GM03348 (cell line): ENCODE results near the gene NBPF6.
A peak's percentile ranks its signal among the peaks of the same experiment; 100 is the strongest.
"Not testable (repeated sequence)": the region's sequence is repeated elsewhere in the genome, so short reads cannot be mapped to it uniquely, and the experiment has no call there.

Experiments used
- DNase-seq: peaks from one replicate; pipeline ENCODE4 v3.0.0; 2012; ENCODE audit warnings: low spot score

NBPF6 gene

GRCh38 chr1:108450043-108450442, at the start of gene NBPF6:
Gene NBPF6 (plus strand): TSS chr1:108450343. CDS start chr1:108450602, 259 bp downstream.
- DNase-seq = not testable (repeated sequence)

DNA sequence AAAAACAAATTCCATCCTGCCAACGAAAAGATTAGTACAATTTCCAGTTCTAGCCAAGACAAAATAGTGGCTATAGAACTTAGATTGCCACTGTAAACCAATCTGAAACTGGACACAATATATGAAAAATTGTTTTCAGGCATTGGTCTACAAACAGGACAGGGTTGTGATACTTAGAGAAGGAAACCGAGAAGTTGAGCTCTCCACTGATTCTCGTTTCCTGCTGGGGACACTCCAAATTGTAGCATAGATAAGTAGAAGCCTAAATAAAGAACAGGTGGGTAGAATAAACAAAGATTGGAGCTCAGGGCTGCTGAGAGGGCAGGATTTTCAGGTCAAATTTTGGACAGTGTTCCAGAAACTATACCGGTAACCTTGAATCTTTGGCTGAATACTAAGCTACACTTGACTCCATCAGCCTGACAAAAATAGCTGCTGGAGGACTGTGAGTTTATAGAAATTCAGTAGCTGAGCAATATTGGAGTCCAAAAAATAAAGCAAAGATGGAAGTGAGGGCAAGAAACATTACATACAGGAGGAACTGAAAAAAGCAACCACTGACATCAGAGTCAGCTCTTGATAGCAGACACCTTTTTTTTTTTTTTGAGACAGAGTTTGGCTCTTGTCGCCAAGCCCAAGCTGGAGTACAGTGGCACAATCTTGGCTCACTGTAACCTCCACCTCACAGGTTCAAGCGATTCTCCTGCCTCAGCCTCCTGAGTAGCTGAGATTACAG, 38.9 kb upstream of the NBPF6 start:
- DNase-seq = not testable (repeated sequence)

GRCh38 chr1:108420129-108420528, 30.0 kb upstream of the NBPF6 start:
- DNase-seq = not testable (repeated sequence)

DNA sequence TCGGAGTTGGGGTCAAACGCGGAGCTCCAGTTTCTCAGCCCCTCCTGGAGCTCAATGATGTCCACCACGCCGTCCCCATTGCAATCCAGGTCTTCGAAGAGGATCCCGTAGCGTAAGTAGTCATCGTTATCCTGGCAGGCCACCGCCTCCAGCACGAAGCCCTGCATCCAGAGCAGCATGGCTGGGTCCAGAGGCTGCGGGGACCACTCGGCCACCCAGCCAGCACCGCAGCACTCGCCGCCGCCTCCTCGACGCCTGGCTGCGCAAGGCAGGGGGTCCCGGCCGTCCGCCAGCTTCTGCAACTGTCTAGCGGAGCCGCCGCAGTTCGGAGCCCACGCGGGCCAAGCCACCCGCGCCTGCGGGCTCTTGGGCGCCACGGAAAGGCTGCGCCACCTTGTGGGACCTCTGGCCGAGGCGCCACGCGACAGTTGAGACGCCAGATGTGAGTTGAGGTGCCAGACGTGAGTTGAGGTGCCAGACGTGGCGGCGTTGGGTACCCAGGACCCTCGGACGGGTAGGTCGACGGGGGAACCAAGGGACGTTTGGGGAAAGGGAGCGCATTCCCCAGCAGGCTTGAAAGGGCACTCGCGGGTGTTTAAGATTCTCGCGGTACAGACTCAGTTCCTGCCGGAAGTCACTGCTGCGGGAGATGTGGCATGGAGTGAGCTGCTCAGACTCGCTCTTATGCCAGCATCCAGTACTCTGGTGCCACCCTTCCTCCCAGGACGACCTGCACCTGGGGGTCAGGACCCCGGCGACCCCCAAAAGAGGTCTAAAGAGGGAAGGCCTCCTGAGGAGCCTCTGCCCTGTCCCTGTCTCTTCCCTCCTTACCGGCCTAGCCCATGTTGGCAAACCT, 28.9 kb upstream of the NBPF6 start:
- not testable (repeated sequence) for DNase-seq

DNA sequence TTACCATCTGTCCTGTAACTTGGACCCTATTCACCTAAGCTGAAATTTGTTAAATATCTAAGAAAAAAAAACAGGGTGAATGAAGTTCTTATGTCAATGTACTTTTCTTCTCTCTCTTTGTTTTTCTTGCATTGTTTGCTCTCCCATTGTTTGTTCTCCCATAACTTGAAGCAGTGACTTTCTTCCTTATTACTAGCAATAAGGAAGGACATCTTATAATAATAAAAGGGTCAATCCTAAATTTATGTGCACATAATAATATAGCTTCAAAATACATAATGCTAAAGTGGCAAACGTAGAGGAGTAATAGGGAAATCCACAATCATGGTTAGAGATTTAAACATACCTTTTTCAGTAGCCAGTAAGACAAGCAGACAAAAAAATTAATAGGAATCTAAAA, 23.3 kb upstream of the NBPF6 start:
- DNase-seq = not testable (repeated sequence)

DNA sequence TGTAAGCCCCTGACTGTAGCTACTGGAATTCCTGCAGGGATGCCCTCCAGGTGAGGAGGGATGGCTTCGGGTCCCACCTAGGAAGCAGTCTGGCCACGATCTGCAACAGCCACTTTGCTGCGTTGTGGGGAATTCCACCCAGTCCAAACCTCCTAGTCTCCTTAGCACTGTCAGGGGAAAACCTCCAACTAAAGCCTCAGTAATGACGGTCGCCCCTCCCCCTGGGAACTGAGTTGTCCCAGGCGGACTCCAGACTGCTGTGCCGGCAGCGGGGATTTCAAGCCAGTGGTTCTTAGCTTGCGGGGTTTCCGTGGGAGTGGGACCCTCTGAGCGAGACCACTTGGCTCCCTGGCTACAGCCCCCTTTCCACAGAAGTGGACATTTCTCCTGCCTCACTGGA, 18.1 kb upstream of the NBPF6 start:
- DNase-seq = not testable (repeated sequence)

GRCh38 chr1:108433404-108433803, 16.7 kb upstream of the NBPF6 start:
- DNase-seq = not testable (repeated sequence)

- DNase-seq = not testable (repeated sequence)
Observed at GRCh38 chr1:108438536-108438935, 11.6 kb upstream of the NBPF6 start.

DNA sequence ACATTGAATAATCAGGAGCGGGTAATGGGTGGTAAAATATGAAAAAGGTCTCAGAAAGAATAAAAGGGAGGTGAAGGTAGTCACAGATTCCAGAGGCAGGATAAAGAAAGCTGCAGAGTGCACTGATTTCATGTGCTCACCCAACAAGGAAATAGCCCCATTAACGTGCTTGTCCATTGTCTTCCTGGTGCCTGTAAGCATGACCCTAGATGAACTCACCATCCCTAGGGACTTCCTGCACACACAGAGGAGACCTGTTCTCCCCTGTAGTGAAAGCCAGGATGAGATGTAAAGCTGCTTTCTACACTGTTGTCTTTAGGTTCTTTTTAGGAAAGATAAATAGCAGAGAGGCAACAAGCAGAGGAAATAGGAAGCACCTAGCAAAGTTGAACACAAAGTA, 4.4 kb downstream of the NBPF6 start:
- not testable (repeated sequence) for DNase-seq

DNA sequence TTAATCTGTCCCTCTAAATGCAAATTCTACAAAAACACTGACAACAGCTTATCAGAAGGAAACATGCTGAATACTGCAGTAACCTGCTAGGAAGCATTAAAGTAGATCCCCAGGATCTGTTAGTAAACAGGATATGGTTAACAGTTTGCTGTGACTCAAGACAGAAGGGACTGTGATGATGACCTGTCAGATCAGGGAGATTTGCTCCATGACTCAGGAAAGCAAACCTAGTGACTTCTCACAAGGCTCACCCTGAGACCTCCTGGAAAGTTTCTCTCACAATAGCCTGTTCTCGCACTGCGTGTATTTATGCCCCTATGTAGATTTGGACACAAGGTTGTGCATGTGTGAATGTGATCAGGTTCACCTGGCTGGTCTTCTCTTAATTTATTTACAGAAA, 8.5 kb downstream of the NBPF6 start:
- DNase-seq = not testable (repeated sequence)

- not testable (repeated sequence) for DNase-seq
Observed at GRCh38 chr1:108461758-108462157, 11.6 kb downstream of the NBPF6 start.

DNA sequence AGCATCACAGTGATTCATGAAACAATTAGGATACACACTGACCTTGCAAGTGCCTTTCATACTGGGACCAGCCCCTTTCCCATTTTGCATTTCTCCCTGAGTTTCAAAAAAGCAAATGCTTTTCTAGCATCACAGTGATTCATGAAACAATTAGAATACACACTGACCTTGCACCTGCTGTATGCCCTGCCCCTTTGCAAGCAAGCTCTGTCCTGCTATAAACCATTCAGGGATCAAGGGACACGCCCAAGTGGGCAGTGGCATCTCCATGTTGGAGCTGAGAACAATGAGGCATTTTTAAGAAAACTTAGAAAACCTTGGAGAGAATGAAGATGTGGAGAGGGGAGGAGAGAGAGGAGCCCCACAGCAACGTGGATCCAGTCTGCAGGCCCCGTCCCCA, 13.8 kb downstream of the NBPF6 start:
- not testable (repeated sequence) for DNase-seq

DNA sequence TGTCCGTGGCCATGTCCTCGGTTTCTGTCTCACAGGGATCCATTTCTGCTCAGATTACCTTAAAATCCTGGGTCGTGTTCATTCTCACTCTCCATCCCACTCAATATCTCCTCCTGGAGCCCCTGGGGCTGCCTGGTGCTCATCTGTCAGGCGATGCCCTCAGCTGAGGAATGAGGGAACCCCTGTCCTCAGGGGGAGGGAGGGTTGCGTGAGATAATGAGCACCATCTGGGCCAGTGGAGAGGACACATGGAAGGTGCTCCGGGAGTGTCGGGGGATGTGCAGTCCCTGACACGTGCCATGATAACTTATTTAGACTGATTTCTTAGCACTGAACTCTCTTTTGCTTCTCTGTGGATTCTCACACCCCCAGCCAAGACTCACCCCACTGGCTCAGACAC, 16.0 kb downstream of the NBPF6 start:
- not testable (repeated sequence) for DNase-seq

GRCh38 chr1:108467155-108467554, 17.0 kb downstream of the NBPF6 start:
- not testable (repeated sequence) for DNase-seq

GRCh38 chr1:108470750-108471149, 20.6 kb downstream of the NBPF6 start:
- not testable (repeated sequence) for DNase-seq

GRCh38 chr1:108474516-108474915, 24.4 kb downstream of the NBPF6 start:
- DNase-seq = not testable (repeated sequence)

DNA sequence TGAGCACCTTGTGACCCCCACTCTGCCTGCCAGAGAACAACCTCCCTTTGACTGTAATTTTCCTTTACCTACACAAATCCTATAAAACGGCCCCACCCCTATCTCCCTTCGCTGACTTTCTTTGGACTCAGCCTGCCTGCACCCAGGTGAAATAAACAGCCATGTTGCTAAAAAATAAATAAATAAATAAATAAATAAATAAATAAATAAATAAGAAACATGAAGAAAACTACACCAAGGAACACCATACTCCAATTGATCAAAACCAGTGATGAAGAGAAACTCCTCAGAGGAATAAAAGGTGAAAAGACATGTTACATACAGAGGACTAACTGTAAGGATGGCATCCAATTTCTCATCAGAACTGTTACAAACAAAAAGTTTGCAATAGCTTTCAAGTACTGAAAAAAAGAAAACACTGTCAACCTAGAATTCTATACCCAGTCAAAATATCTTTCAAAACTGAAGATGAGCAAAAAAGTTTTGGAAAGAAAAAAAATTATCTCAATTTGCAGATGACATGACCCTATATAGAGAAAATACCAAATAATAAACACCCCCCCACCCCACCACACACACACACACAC, 28.4 kb downstream of the NBPF6 start:
- no peak for DNase-seq

DNA sequence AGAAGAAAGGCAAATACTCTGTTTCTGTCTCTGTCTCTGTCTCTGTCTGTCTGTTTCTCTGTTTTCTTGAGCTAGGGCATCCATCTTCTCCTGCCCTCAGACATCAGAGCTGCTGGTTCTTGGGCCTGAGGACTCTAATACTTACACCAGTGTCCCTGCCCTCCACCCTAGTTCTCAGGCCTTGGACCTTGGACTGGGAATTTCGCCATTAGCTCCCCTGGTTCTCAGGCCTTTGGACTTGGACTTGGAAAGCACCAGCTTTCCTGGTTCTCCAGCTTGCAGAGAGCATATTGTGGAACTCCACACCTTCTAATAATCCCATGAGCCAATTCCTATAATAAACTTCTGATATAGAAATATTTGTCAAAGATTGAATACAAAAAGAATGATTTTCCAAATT, 32.6 kb downstream of the NBPF6 start:
- DNase-seq = no peak

DNA sequence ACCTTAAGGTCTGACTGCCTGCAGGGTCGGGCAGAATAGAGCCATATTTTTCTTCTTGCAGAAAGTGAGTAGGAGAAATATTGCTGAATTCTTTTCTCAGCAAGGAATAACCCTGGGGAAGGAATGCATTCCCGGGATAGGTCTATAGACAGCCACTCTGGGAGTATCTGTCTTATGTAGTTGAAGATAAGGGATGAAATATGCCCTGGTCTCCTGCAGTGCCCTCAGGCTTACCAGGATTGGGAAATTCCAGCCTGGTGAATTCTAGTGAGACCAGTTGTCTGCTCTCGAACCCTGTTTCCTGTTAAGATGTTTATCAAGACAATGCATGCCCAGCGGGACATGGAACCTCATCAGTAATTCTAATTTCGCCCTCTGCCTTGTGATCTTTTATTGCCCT, 35.8 kb downstream of the NBPF6 start:
- not testable (repeated sequence) for DNase-seq

DNA sequence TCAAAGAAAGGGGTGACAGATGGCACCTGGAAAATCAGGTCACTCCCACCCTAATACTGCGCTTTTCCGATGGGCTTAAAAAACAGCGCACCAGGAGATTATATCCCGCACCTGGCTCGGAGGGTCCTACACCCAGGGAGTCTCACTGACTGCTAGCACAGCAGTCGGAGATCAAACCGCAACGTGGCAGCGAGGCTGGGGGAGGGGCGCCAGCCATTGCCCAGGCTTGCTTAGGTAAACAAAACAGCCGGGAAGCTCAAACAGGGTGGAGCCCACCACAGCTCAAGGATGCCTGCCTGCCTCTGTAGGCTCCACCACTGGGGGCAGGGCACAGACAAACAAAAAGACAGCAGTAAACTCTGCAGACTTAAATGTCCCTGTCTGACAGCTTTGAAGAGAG, 36.6 kb downstream of the NBPF6 start:
- DNase-seq = not testable (repeated sequence)

DNA sequence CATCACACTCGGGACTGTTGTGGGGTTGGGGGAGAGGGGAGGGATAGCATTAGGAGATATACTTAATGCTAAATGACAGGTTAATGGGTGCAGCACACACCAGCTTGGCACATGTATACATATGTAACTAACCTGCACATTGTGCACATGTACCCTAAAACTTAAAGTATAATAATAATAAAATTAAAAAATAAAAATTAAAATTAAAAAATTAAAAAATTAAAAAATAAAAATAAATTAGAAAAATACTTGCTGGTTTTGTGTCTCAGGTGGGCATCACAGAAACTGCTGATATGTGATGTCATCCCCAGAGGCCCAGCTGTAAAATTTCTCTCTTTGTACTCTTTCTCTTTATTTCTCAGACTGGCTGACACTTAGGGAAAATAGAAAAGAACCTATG, 44.9 kb downstream of the NBPF6 start:
- DNase-seq = not testable (repeated sequence)

GRCh38 chr1:108496856-108497255, 46.7 kb downstream of the NBPF6 start:
- DNase-seq = not testable (repeated sequence)

DNA sequence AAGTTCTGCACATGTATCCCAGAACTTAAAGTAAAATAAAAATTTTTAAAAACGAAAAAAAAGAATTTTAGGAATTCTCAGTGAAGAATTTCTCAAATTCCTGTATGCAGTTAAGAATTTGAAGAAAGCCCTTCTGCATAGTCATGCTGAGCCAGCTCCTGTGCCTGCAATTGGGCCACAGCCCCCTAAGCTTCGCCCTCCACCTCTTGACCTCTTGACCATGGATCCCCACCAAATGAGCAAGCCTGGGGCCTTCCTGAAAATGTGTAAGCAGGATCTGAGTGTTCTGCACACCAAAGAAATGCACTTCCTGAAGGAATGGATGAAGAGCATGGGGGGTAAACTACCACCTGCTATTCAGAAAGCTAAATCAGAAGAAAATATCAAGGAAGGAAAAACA, 52.0 kb downstream of the NBPF6 start:
- DNase-seq = peak; percentile 13
